ENCODE results near the gene KCNT1.

GRCh38 chr9:135777623-135778177, 75.7 kb downstream of the KCNT1 start:
- TF ChIP-seq CTCF (IDR thresholded peaks at IDR 0.05) = no peak
- TF ChIP-seq POLR2A (IDR thresholded peaks at IDR 0.05) = no peak
